ENCODE results near the gene SYNM.

The SYNM gene

DNA sequence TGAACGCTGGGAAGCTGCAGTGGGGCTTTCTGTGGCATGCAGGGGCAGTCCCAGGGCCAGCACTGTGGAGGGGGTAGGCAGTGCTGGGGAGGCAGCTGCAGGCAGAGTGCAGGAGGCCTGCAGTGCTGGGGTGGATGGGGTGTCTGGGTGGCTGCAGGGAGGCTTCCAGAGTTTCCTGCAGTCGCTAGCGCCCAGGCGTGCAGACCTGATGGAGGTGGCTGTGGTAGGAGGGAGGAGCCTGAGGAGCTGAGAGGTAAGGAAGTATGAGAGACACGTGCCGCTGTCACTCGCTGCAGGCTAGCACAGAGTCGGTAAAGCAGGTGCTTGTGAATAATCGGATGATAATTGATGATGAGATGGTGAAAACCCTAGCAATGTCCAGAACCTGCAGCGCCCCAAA lies 16.3 kb downstream of the SYNM start:
- Mint-ChIP-seq H3K36me3 (ENCODE audit: low read depth) (no peaks in the 10 kb centered on the region), H3K4me1 (ENCODE audit: low read depth) (no peaks in the 10 kb centered on the region), H3K4me3 (no peak overlapping the region), H3K27me3 (ENCODE audit: low read depth) (peaks cover 7% of the 10 kb centered on the region), H3K27ac (no peak overlapping the region), H3K9me3 (no peaks in the 10 kb centered on the region)
- DNase-seq (ENCODE audit: low spot score): no peak

DNA sequence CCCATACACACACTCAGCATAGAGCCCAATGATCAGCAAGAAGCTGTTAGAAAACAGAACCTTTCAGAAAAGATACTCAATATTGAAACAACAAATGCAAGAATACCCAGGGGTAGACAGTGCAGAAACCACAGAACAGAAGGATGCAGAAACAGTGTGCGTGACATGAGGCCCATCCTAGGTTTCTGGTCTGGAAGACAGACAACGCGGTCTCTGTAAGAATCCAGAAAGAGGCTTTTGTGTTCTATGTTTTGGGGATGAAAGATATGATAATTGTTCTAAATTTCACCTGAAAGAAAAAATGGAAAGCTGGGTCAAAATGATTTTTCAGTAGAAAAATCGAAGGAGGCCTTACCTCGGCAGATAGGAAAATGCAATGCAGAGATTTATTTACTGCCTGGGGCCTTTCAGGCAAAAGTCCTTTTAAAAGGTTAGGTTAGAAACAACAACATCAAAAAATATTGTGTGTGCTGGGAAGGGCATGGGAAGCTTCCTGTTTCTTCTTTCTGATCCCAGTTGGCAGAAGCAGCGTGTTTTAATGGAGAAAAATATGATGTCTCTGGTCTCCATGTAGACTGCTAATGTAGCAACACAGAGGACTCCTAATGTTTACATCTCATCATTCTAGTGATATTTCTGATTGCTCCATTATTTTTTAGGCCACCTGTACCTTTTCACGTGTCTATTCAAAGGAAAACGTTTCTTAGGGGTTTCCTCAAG lies 17.0 kb downstream of the SYNM start:
- Mint-ChIP-seq H3K36me3 (ENCODE audit: low read depth) (no peaks in the 10 kb centered on the region), H3K27me3 (ENCODE audit: low read depth) (peaks cover 7% of the 10 kb centered on the region), H3K9me3 (no peaks in the 10 kb centered on the region), H3K27ac (no peak overlapping the region), H3K4me1 (ENCODE audit: low read depth) (no peaks in the 10 kb centered on the region), H3K4me3 (no peak overlapping the region)
- DNase-seq (ENCODE audit: low spot score): no peak

DNA sequence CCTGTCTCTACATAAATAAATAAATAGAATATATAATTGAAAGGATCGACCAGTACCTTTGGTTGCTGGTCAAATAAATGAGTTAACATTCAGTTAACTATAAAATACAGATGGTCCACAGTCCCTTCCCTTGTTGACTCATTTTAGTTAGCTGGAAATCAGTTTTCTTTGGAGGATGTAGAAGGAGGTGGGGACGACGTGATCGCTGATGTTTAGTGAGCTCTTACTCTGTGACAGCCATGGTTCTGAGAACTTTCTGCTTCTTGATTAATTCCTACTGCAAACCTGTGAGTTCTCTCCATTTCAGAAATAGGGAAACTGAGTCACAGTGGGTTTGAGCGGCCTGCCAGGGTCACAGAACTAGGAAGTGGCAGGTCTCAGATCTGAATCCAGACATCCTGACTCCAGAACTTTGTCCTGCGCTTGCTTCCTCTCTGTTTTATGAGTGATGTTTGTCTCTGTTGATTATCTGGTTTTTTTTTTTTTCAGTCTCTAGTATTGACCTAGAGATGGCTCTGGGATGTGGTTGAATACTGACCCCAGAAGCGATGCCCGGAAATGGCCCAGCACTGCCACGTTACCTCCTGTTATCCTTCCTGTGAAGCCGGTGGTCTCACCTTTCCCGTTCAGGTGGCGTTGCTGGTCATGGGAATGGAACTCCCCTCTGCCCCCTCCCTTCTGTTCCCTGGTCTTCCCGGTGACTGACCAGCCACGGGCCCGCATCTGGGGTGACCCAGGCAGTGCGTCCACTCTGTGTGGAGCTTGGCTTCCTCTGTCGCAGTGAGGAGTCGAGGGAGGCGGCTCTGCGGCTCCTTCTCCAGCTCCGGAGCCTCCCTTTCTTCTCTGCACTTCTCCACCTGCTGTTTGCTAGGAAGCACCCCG lies 18.2 kb downstream of the SYNM start:
- DNase-seq (ENCODE audit: low spot score): no peak
- Mint-ChIP-seq H3K27ac (no peak overlapping the region), H3K27me3 (ENCODE audit: low read depth) (peaks cover 7% of the 10 kb centered on the region), H3K4me1 (ENCODE audit: low read depth) (no peaks in the 10 kb centered on the region), H3K36me3 (ENCODE audit: low read depth) (no peaks in the 10 kb centered on the region), H3K9me3 (no peaks in the 10 kb centered on the region), H3K4me3 (no peak overlapping the region)

DNA sequence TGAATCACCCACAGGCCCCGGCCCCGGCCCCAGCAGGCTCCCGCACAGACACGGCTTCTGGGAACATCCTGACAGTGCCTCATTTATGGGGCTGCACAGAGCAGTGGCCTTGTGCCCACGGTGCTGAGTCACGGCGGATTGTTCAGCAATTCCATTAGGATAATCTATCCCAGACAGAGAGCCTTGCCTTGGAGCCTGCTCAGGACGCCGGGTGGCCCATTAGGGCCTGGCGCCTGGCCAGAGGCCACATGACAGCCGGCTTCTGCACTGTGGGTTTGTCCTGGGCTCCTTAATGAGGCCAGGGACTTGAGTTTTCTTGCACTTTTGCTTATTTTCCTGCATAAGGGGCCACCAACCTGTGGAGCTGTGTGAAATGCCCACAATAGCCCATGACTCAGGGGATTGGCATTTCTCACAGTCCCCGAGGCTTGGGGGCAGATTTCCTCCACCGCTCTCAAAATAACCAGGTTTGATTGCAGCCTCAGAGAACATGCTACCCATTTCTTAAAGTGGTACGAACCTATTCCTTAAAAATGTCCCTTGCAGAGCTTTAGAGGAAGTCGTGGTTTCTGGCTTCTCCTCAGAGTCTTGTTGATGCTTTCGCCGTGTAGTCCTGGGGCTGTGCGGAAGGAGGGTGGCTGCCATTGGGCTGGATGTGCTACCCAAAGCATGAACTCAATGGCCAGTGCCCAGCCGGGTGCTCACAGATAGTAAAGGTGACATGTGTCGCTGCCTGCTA lies 19.0 kb downstream of the SYNM start:
- Mint-ChIP-seq H3K4me3 (no peak overlapping the region), H3K9me3 (no peaks in the 10 kb centered on the region), H3K36me3 (ENCODE audit: low read depth) (no peaks in the 10 kb centered on the region), H3K4me1 (ENCODE audit: low read depth) (no peaks in the 10 kb centered on the region), H3K27ac (no peak overlapping the region), H3K27me3 (ENCODE audit: low read depth) (peaks cover 5% of the 10 kb centered on the region)
- DNase-seq (ENCODE audit: low spot score): no peak

DNA sequence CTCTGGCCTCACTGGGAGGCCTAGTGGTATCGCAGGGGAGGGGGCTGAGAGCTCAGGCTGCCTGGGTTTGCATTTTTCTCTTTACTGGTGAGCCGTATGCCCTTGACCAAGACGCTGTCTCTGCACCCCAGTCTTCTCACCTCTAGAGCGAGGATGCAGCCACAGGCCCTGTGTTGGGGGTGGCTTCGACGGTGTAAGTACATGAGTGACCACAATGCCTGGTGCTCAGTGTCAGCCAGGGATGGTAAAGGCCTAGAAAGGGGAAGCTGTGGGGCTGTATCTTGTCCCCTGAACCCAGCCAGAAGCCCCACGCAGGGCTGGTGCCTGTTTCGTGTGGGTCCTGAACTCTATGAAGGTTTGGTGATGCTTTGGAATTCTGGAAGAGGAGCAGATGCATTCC lies 19.8 kb downstream of the SYNM start:
- Mint-ChIP-seq H3K27me3 (ENCODE audit: low read depth) (peaks cover 5% of the 10 kb centered on the region), H3K36me3 (ENCODE audit: low read depth) (no peaks in the 10 kb centered on the region), H3K9me3 (no peaks in the 10 kb centered on the region), H3K4me1 (ENCODE audit: low read depth) (no peaks in the 10 kb centered on the region), H3K4me3 (no peak overlapping the region), H3K27ac (no peak overlapping the region)
- DNase-seq (ENCODE audit: low spot score): no peak

DNA sequence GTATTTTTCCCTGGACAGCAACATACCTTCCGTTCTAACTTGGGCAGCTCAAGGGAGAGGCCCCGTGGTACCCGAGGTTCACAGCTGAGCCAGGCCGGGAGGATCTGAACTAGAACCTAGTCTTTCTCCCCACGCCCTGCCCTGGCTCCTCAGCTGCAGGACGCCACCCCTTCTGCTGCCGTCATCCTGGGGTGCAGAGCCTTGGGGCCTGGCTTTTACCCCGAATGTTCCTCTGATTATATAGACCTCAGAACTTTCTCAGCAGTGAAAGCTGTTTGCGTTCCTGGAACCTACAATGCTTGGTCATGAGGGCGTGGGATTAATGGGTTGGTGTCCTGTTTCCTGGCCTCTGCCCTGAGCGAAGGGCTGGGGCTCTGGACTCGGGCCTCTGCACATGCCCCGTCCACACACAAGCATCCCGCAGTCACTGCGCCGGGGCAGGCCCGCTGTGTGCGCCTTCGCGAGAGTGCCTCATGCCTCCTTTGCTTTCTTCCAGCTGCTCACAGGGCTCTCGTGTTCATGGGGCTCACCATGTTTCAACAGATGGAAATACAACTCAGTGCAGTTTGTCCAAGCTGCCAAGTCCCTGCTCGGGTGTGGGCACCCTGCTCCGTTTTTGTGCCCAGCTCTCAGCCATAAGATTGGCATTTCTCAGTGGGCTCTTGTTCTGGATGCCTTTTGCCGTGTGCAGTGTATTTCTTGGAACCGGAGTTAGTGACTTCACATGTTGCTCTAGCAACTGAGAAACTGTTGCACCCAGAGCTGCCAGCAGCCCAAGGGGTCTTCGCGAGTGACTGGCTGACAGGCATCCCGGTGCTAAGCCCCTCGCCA lies 20.4 kb downstream of the SYNM start:
- no peak overlapping the region for H3K4me3 Mint-ChIP-seq
- H3K36me3 Mint-ChIP-seq (ENCODE audit: low read depth): no peaks in the 10 kb centered on the region
- no peaks in the 10 kb centered on the region for H3K4me1 Mint-ChIP-seq (ENCODE audit: low read depth)
- no peak overlapping the region for H3K27ac Mint-ChIP-seq
- DNase-seq (ENCODE audit: low spot score): no peak
- H3K27me3 Mint-ChIP-seq (ENCODE audit: low read depth): peaks cover 5% of the 10 kb centered on the region
- no peaks in the 10 kb centered on the region for H3K9me3 Mint-ChIP-seq

DNA sequence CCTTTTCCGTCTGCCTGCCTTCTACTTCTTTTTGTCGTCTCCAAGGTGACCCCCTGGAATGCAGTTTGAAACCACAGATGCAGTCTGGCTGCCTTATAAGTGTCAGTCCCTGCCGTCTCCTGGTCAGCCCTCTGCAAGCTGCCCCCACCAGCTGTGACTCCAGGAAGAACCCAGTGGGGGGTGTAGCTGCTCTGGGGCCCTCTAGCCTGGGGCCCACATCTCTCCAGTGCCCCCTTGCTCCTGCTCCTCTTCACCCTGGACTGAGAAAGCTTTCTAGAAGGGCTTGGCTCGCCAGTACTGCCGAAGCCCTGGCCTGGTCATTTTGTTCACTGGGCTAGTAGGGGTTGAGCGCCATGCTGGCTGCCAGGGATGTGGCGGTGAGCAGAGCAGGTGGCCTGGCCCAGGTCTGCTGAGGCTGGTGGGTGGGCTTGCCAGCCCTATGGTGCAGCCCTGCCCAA lies 21.3 kb downstream of the SYNM start:
- no peak for DNase-seq (ENCODE audit: low spot score)
- H3K4me1 Mint-ChIP-seq (ENCODE audit: low read depth): no peaks in the 10 kb centered on the region

DNA sequence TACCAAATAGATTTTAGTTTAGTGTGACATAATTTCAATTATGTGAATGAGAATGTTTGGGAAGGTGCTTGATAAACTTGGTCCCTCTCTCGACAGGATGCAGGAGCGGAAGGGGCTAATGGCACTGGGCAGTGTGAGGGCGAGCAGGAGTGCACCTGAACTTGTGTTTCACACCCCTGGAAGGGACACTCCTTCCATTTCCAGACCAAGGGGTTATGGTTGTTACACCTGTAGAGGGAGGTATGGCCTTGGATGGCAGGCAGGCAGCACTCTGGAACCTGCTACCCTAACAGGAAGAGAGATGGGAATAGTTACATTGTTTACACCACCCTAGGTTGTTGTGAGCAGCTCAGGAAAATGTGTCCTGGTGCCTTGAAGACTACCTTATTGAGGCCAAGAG lies 22.1 kb downstream of the SYNM start:
- Mint-ChIP-seq H3K4me1 (ENCODE audit: low read depth) (no peaks in the 10 kb centered on the region), H3K27ac (no peak overlapping the region), H3K4me3 (no peak overlapping the region), H3K36me3 (ENCODE audit: low read depth) (no peaks in the 10 kb centered on the region), H3K9me3 (no peaks in the 10 kb centered on the region), H3K27me3 (ENCODE audit: low read depth) (peaks cover 5% of the 10 kb centered on the region)
- no peak for DNase-seq (ENCODE audit: low spot score)

More for the DNA sequence above, 21.3 kb downstream of the SYNM start:
- Mint-ChIP-seq H3K27me3 (ENCODE audit: low read depth) (peaks cover 5% of the 10 kb centered on the region), H3K4me3 (no peak overlapping the region), H3K36me3 (ENCODE audit: low read depth) (no peaks in the 10 kb centered on the region), H3K9me3 (no peaks in the 10 kb centered on the region), H3K27ac (no peak overlapping the region)

DNA sequence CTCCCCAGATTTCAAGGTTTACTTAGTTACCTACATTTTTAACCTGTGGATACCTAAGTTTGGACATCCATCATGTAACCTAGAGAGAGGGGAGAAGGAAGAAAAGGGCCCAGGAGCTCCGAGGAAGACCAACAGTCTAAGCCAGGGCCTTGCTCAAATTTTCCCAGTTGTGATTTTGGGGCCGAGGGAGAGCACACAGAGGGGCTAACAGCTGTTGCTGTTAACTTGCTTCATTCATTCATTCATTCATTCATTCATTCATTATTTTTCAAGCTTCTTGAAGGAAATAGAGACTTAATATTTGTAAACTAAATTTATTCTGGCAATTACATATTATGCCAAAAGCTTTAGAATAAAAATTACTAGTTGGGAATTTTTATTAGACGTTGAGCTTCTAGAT lies 22.9 kb downstream of the SYNM start:
- no peak overlapping the region for H3K27ac Mint-ChIP-seq
- DNase-seq (ENCODE audit: low spot score): no peak
- H3K27me3 Mint-ChIP-seq (ENCODE audit: low read depth): peaks cover 5% of the 10 kb centered on the region
- no peaks in the 10 kb centered on the region for H3K9me3 Mint-ChIP-seq
- H3K36me3 Mint-ChIP-seq (ENCODE audit: low read depth): no peaks in the 10 kb centered on the region
- no peak overlapping the region for H3K4me3 Mint-ChIP-seq
- H3K4me1 Mint-ChIP-seq (ENCODE audit: low read depth): no peaks in the 10 kb centered on the region

DNA sequence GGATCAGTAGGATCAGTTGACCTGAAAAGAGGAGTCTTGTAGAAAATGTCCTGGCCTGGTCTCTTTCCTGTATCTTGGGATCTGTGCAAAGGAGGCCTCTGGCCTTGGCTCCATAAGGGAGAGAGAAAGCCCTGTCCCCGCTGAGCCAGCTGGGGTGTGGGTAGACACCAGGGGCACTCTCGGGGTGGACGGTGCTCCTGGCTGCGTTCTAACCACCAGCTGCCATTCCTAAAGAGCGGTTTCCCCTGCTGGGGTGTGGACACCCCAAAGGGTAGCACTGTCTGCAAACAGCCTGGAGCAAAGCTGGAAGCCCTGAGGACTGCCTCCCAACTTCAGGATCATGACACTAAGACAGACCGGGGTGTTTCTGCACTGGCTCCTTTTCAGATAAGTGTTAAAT lies 23.5 kb downstream of the SYNM start:
- H3K4me3 Mint-ChIP-seq: no peak overlapping the region
- H3K27ac Mint-ChIP-seq: no peak overlapping the region
- no peak for DNase-seq (ENCODE audit: low spot score)
- H3K9me3 Mint-ChIP-seq: no peaks in the 10 kb centered on the region
- peaks cover 5% of the 10 kb centered on the region for H3K27me3 Mint-ChIP-seq (ENCODE audit: low read depth)
- no peaks in the 10 kb centered on the region for H3K36me3 Mint-ChIP-seq (ENCODE audit: low read depth)
- H3K4me1 Mint-ChIP-seq (ENCODE audit: low read depth): no peaks in the 10 kb centered on the region

DNA sequence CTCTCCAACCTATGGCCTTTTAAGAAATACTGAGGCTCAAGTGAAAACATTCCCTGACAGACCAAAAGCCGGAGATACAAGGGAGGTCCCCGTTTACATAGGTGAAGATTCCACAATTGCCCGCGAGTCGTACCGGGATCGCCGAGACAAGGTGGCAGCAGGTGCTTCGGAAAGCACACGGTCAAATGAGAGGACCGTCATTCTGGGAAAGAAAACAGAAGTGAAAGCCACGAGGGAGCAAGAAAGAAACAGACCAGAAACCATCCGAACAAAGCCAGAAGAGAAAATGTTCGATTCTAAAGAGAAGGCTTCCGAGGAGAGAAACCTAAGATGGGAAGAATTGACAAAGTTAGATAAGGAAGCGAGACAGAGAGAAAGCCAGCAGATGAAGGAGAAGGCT lies 24.8 kb downstream of the SYNM start:
- Mint-ChIP-seq H3K9me3 (no peaks in the 10 kb centered on the region), H3K4me3 (no peak overlapping the region), H3K27me3 (ENCODE audit: low read depth) (no peaks in the 10 kb centered on the region), H3K4me1 (ENCODE audit: low read depth) (no peaks in the 10 kb centered on the region), H3K27ac (no peak overlapping the region), H3K36me3 (ENCODE audit: low read depth) (no peaks in the 10 kb centered on the region)
- DNase-seq (ENCODE audit: low spot score): no peak

DNA sequence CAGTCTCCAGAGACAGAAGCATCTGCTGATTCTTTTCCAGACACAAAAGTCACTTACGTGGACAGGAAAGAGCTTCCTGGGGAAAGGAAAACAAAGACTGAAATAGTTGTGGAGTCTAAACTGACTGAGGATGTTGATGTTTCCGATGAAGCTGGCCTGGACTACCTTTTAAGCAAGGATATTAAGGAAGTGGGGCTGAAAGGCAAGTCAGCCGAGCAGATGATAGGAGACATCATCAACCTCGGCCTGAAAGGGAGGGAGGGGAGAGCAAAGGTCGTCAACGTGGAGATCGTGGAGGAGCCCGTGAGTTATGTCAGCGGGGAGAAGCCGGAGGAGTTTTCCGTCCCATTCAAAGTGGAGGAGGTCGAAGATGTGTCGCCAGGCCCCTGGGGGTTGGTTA lies 25.4 kb downstream of the SYNM start:
- H3K27me3 Mint-ChIP-seq (ENCODE audit: low read depth): no peaks in the 10 kb centered on the region
- no peaks in the 10 kb centered on the region for H3K9me3 Mint-ChIP-seq
- no peak overlapping the region for H3K27ac Mint-ChIP-seq
- H3K4me1 Mint-ChIP-seq (ENCODE audit: low read depth): no peaks in the 10 kb centered on the region
- H3K4me3 Mint-ChIP-seq: no peak overlapping the region
- no peaks in the 10 kb centered on the region for H3K36me3 Mint-ChIP-seq (ENCODE audit: low read depth)
- DNase-seq (ENCODE audit: low spot score): no peak

DNA sequence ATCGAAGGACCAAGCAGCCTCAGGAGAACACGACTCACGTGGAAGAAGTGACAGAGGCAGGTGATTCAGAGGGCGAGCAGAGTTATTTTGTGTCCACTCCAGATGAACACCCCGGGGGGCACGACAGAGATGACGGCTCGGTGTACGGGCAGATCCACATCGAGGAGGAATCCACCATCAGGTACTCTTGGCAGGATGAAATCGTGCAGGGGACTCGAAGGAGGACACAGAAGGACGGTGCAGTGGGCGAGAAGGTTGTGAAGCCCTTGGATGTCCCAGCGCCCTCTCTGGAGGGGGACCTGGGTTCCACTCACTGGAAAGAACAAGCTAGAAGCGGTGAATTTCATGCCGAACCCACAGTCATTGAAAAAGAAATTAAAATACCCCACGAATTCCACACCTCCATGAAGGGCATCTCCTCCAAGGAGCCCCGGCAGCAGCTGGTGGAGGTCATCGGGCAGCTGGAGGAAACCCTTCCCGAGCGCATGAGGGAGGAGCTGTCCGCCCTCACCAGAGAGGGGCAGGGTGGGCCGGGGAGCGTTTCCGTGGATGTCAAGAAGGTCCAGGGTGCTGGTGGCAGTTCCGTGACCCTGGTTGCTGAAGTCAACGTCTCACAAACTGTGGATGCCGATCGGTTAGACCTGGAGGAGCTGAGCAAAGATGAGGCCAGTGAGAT lies 26.0 kb downstream of the SYNM start:
- Mint-ChIP-seq H3K4me3 (no peak overlapping the region), H3K4me1 (ENCODE audit: low read depth) (no peaks in the 10 kb centered on the region), H3K36me3 (ENCODE audit: low read depth) (no peaks in the 10 kb centered on the region), H3K27me3 (ENCODE audit: low read depth) (no peaks in the 10 kb centered on the region), H3K27ac (no peak overlapping the region), H3K9me3 (no peaks in the 10 kb centered on the region)
- no peak for DNase-seq (ENCODE audit: low spot score)

Measured in T-helper 2 cell treated with Interferon-gamma antibody and Interleukin-4, amounts not matched to agents 5 μg/mL and 100 μg/mL, for 36 hours (primary cell).